ENCODE measurements around the gene BRD1.

BRD1 gene

GRCh38 chr22:49749227-49749626 is 78.4 kb downstream of the BRD1 start:
- DNase-seq, result no peak

DNA sequence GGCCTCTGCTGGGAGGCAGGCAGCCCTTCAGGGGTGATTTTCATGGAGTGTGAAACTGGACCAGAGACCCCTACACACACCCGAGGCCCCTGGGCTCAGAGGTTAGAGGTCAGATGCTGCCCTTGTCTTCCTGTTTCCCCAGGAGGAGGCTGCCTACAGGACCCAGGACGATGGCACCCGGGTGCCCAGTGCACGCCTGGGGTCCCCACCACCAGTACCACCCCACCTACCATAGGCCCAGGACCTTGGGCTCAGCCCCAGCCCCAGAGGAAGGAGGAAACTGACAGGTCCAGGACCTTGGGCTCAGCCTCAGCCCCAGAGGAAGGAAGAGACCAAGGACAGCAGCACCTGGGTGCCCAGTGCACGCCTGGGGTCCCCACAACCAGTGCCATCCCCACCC is 79.2 kb downstream of the BRD1 start:
- DNase-seq, result no peak

- no peak for DNase-seq
Measured at GRCh38 chr22:49747716-49748115, 80.0 kb downstream of the BRD1 start.

DNA sequence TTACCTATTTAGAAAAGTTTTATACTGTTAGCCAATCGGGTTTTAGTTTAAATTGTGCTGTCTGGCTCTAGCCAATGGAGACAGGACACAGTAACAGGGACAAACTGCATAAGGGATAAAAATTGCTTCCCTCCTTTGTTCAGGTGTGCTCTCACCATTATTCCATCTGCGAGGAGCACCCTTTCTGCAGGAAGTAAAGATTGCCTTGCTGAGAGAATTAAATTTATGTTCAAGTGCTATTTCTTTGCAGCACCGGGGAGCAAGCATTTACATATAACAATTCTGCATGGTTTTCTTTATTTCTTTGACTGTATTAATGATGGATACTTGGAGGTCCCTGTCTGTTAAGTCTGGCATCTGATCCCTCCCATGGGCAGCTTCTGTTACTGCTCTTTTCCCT is 80.5 kb downstream of the BRD1 start:
- DNase-seq, result no peak

DNA sequence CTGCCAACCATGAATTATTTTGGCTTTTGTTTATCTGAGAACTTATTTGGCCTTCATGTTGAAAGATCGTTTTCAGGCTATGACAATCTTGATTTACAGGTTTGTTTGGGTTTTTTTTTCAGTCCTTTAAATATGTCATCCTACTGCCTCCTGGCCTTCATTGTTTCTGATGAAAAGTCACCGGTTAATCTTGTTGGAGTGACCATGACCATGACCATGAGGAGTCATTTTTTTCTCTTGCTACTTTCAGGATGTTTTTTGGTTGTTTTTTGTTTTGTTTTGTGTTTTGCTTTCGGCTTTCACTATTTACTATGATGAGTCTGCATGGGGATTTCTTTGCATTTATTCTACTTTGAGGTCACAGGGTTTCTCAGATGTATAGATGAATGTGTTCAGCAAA is 81.6 kb downstream of the BRD1 start:
- DNase-seq, result no peak

DNA sequence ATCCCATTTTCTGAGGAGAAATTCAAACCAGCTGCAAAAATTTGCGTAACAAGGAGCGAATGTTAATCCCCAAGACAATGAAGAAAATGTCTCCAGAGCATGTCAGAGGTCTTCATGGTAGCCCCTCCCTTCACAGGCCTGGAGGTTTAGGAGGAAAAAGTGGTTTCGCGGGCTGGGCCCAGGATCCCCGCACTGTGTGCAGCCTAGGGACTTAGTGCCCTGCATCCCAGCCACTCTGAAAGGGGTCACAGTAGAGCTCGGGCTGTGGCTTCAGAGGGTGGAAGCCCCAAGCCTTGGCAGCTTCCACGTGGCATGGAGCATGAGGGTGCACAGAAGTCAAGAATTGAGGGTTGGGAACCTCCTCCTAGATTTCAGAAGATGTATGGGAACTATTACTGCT is 87.4 kb downstream of the BRD1 start:
- no peak for DNase-seq

DNA sequence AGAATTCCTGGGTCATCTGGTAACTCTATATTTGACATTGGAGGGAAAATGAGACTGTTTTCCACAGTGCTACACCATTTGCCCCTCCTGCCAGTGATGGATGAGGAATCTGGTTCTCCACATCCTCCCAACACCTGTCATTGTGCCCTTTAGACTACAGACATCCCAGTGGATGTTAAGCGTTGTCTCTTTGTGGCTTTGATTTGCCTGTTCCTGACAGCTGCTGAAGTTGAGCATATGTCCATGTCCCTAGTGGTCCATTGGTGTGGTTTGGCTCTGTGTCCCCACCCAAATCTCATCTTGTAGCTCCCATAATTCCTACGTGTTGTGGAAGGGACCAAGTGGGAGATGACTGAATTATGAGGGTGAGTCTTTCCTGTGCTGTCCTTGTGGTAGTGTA is 88.5 kb downstream of the BRD1 start:
- DNase-seq, result no peak

DNA sequence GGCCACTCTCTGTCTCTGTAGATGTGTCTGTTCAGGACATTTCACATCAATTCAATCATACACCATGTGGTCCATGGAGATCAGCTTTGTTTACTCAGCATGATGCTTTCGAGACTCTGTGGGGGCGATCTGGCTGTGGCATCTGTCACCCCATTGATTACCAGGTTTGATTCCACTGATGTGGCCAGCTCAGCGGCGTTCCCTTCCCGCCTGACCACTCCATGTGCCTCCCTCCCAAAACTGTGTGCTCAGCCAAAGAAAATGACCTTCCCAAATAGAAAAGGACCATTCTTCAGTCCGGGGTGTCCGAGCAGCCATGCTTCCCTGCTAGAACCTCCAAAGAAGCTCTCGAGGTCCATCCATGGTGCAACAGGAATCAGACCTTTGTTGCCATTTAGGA is 89.1 kb downstream of the BRD1 start:
- DNase-seq, result no peak

GRCh38 chr22:49738006-49738405 is 89.7 kb downstream of the BRD1 start:
- DNase-seq, result no peak

DNA sequence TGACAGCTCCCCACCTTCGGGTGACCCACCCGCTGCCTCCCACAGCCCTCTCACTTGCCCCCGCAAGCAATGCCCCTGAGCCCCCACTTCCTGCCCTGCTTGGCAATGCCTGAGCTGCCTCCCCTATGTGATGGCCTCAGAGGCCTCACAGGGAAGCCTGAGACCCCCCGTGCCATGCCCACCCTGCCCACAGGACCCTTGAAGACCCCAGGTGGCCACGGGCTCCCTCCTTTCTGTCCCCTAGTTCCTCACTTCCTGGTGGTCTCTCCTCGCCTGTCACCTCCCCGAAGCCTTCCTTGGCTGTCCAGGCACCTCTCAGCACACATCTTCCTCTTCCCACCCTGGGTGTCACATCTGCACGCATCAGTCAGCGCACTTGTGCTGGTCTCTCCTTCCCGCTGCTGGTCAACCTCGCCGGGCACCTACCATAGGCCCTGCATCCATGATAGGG is 90.5 kb downstream of the BRD1 start:
- no peak for DNase-seq

DNA sequence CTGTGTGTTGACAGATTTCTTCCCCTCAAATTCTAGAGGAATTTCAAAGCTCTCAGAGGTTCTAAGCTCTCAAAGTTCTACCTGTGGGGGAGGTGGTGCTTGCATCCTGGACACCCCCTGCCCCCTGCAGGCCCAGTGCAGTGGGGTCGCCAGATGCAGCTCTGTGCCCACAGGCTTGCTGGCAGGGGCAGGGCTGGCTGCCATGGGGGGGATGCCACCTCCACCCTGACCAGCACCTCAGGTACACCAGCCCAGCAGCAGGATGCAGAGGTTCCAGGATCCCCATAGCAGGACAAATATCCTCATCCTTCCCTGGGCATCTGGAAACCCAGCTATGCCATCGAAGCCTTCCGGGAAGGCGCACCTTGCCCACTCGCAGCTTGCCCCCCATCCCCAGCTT is 91.1 kb downstream of the BRD1 start:
- DNase-seq, result no peak

DNA sequence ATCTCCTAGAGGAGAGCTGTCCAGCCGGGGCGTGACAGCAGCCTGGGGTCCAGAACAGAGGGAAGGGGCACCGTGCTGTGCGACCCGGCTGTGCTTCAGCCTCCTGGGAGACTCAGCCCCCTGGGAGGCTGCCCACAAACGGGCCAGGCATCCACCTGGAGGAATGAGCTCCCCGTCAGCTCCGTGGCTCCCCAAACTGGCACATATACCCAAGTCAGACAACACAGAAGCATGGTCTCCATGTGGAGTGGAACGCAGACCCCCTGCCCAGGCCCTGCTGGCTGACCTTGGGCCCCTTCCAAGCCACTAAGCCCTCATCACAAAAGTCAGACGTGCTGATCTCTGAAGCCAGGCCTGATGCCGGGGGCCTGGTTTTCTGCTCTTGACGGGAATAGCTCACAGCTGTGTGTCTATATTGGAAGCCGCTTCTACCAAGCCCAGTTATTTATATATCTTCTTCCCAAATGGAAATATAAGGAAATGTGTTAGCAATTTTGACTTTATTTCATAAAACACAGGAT is 91.7 kb downstream of the BRD1 start:
- no peak for DNase-seq

DNA sequence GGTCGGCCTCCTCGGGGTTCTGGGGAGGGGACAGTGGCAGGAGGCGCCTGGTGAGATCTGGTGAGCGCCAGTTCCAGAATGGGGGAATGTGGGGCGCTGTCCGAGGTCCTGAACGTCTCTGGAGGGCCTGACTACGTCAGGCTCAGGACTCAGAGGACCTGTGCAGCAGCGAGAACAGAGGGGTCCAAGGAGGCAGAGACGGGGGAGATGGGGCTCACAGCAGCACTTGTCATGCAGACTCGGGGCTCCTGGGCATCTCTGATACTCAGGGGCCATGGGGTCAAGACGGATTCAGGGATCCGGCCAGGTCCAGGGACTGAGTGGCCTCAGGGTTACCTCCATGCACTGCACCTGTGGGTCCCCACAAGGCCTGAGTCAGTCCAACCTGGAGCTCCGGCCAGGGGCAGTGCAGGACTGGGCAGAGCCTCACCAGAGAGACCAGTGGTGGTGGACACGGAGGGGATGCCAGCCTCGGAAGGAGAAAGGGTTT is 92.2 kb downstream of the BRD1 start:
- no peak for DNase-seq

DNA sequence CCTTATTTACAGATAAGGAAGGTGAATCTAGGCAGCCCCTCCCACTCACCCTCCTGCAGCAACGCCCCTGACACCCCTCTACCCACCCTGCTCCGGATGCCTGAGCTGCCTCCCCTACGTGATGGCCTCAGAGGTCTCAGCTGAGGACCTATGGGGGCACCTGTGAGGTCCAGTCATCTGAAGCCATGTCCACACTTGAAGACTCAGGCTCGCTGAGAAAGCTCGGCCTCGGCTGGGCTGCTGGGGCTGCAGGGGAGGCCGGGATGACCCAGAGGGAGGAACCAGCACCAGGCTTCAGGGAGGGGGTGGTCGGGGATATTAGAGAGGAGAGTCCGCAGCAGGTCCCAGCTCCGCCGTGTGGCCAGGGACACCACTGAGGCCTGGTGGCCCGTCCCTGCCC is 92.8 kb downstream of the BRD1 start:
- no peak for DNase-seq

DNA sequence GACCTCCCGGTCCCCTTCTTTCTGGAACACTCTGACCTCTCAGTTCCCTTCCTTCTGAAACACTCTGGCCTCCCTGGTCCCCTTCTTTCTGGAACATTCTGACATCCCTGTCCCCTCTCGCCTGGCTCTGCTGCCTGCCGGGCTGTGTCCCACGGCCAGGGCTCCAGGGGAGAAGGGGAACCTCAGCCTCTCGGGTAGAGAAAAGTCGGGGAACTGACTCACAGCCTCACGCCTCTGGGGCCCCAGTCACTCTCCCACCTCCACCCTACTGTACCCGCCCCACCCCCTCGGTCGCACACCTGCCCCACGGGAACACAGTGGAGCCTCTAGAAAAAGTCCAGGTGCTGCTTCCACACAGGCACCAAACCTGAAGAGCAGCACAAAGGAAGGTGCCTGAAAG is 93.3 kb downstream of the BRD1 start:
- DNase-seq, result no peak

GRCh38 chr22:49733631-49734030 is 94.0 kb downstream of the BRD1 start:
- no peak for DNase-seq

GRCh38 chr22:49730656-49731055 is 97.0 kb downstream of the BRD1 start:
- DNase-seq, result no peak

DNA sequence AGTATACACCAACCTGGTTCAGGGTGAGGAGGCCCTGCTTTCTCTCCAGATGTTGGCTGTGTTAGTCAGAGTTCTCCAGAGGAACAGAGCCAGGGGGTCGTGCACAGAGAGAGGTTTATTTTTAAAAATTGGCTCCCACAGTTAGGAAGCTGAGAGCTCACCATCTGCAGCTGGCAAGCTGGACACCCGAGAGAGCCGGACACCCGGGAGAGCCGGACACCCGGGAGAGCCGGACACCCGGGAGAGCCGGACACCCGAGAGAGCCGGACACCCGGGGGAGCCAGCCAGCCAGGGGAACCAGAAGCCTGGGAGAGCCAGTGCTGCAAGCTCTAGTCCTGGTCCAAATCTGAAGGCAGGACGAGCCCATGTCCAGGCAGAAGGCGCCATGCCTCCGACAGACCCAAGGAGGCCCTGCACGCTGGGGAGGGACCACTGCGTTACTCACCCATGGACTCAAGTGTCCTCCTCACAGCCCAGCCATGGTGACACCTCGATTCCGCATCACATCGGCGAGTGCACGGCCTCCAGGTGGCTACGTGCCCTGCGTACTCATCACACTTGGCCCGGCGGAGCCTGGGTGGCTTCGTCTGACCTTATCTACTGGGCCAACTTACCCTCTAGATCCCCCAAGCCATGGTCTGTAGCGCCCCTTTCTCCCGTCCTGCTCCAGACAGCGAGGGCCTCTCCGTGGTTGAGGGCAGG is 99.0 kb downstream of the BRD1 start:
- DNase-seq, result no peak

DNA sequence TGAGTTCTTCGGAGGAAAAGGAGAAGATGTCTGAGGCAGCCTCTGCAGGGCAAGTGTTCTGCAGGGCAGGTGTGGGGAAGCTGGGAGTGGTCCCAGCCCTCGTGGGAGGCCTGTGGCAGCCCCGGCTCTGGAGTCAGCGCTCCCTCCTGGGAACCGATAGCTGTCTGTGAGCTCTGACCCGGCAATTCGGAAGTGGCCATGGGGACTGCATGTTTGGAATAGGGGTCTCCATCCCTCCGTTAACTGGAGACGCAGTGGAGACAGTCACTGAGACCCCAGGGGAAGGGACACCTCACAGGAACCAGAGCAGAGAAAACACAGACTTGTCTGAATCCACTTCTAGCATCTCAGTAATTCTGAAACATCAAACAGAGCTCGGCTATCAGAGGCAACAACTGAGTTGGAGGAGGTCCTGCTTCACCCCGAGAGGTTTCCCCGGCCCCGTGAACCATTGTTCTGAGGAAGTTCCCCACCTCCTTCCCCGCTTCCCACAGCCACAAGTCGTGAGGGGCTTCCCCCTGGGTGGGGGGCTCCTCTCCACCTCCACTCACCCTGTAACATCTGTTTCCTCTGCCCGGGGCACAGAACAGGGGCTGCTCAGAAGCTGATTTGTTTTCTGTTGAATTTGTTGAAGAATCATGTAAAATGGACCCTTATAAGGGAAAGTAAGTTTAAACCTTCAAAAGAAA is 99.6 kb downstream of the BRD1 start:
- DNase-seq, result no peak

DNA sequence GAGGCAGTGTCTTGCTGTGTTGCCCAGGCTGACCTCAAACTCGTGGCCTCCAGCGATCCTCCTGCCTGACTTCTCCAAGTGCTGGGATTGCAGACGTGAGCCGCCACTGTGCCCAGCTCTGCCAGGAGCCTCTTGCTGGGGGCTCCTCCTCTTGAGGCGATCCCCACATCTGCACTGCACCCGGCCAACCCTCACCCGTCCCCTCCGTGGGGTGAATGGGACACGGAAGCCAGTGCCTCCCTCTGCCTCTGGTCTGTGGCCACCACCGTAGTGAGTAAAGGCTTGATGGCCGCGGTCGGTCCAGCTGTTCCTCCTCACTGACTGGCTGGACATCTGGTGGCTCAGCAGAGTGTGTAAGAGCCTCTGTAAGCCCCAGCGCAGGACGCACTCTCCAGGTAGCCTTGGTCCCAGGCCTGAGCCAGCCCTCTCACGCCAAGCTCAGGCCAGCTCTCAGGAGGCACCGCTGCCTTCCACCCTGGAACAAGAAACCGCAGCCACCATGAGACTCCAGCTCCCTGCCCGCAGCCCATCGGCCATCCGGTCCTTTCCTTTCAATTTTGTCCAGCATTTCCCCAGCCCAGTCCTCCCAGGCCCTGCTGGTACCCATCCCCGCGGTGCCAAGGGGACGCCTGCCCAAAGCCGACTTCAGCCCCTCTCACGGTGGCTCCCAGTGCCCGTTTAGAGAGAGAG is 100.3 kb downstream of the BRD1 start:
- no peak for DNase-seq

GRCh38 chr22:49726701-49727101 is 101.0 kb downstream of the BRD1 start:
- no peak for DNase-seq

DNA sequence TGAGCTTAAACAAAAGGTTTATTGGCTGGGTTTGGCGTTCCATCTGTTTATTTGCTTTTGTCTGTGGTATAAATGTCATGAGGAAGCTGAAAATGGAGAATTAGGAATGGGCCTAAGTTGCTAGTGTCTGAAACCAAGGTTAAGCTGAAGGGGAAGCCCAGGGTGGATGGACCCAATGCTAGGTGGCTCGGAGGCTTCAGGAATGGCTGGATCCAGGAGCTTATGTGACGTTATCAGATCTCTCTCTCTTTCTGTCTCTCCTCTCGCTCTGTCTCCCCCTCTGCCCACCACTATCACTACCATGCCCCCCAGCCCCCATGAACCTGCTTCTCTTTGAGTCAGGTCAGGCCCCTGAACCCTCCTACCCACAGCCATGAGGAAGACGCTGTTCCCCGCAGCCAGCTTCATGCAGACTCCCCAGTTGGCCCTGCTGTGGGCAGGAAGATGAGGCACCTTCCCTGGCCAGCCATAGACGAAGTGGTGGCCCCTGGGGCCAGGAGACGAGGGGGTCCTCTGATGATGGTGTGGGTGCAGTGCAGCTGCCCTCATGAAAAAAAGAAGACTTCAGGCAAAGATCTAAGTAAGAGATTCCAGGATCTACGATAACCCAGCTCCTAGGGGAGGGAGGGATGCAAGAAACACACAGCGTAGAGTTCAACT is 101.5 kb downstream of the BRD1 start:
- no peak for DNase-seq

DNA sequence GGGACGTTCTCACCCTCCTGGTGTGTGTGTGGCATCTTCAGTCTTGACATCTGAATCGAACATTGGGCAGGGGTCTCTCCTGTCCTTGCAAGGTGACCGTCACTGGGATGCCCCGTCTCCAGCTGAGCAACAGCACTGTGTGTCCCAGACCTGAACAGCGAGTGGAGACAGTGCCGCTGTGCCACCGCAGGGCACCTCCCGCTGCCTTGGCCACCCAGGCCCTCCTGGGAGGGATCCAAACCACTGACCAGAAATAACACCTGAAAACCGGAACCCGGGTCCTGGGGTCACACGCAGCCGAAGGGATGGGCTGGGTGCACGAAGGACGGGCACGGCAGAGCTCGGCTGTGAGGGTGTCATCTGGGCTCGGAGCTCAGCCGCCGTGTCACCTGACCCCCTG is 102.2 kb downstream of the BRD1 start:
- no peak for DNase-seq

Data from NCI-H2171 (cell line).